OCI-LY7 (cell line): ENCODE results near the gene GFI1. TPM values are rescaled to one million over a fixed set of nuclear protein-coding genes. Genes with fewer than 3 reads are reported as not detected.

Source experiments
- BruUV-seq: library from RNA; stranded (reverse); fragments of 400-500 nt; replicated peaks from 2 replicates; lab custom pipeline; 2021; lab: Mats Ljungman, UMichigan
- CTCF ChIA-PET: fragments of 300-600 bp; sonication (Branson Sonifier 250); formaldehyde crosslinking; loops from one replicate; lab custom pipeline; 2022; ENCODE audit warnings: antibody characterized with exemption; ENCODE audit not compliant: unreplicated experiment; lab: Charles Lee
- POLR2A ChIA-PET: fragments of 300-600 bp; sonication (Branson Sonifier 250); formaldehyde crosslinking; loops from one replicate; lab custom pipeline; 2022; ENCODE audit warnings: antibody characterized with exemption; lab: Charles Lee
- DNase-seq: peaks from one replicate; pipeline ENCODE4 v3.0.0-alpha.2; 2015; ENCODE audit warnings: low spot score
- H2AFZ ChIP-seq: fragments of 200-600 bp; sonication (generic), shearing (Covaris generic); 2 replicates; pipeline ENCODE4 v1.6.1; 2014; ENCODE audit warnings: mild to moderate bottlenecking, antibody characterized with exemption, low read length, moderate library complexity
- H3K27ac ChIP-seq: fragments of 200-600 bp; sonication (generic); 2 replicates; pipeline ENCODE4 v1.5.1; 2014; ENCODE audit warnings: mixed run types, low read depth, mild to moderate bottlenecking, moderate library complexity, low read length, inconsistent platforms; ENCODE audit not compliant: poor library complexity, severe bottlenecking
- H3K36me3 ChIP-seq: fragments of 200-600 bp; sonication (generic); 2 replicates; pipeline ENCODE4 v1.6.1; 2014; ENCODE audit warnings: mild to moderate bottlenecking, antibody characterized with exemption, low read length, moderate library complexity, mixed read lengths; ENCODE audit not compliant: insufficient read depth
- H3K4me1 ChIP-seq: fragments of 200-600 bp; sonication (generic); 2 replicates; pipeline ENCODE4 v1.5.1; 2014; ENCODE audit warnings: mild to moderate bottlenecking, low read length; ENCODE audit not compliant: insufficient read depth, poor library complexity, severe bottlenecking
- H3K4me2 ChIP-seq: fragments of 200-600 bp; sonication (generic); 2 replicates; pipeline ENCODE4 v1.6.1; 2014; ENCODE audit warnings: mild to moderate bottlenecking, low read length
- H3K4me3 ChIP-seq: fragments of 200-600 bp; sonication (generic); 2 replicates; pipeline ENCODE4 v1.5.1; 2014; ENCODE audit warnings: mild to moderate bottlenecking, low read depth, low read length; ENCODE audit not compliant: poor library complexity, severe bottlenecking
- H3K79me2 ChIP-seq: fragments of 200-600 bp; sonication (generic); 2 replicates; pipeline ENCODE4 v1.6.1; 2016; ENCODE audit warnings: low read depth, mild to moderate bottlenecking, low read length, moderate library complexity, mixed read lengths; ENCODE audit not compliant: insufficient read depth
- H3K9me2 ChIP-seq: fragments of 200-600 bp; sonication (generic); 2 replicates; pipeline ENCODE4 v1.6.1; 2016; ENCODE audit warnings: mild to moderate bottlenecking, low read length, mixed read lengths; ENCODE audit not compliant: insufficient read depth
- H3K9me3 ChIP-seq: fragments of 200-600 bp; sonication (generic); 2 replicates; pipeline ENCODE4 v1.6.1; 2014; ENCODE audit warnings: mild to moderate bottlenecking, mixed run types, low read length, mixed read lengths
- H4K20me1 ChIP-seq: fragments of 200-600 bp; sonication (generic); 2 replicates; pipeline ENCODE4 v1.6.1; 2014; ENCODE audit warnings: mild to moderate bottlenecking, antibody characterized with exemption, low read length, moderate library complexity, mixed read lengths; ENCODE audit not compliant: insufficient read depth
- CTCF ChIP-seq: fragments of 200-600 bp; sonication (generic); conservative IDR thresholded peaks from 2 replicates; pipeline ENCODE4 v1.5.1; 2014; ENCODE audit warnings: mild to moderate bottlenecking, antibody characterized with exemption, low read length, moderate library complexity, mixed read lengths
- EZH2phosphoT487 ChIP-seq: fragments of 200-600 bp; sonication (generic); IDR thresholded peaks from 2 replicates; pipeline ENCODE4 v1.6.1; 2018; ENCODE audit warnings: low read depth, borderline replicate concordance, mild to moderate bottlenecking, mixed run types, antibody characterized with exemption, low read length, moderate library complexity, mixed read lengths
- intact Hi-C: fragments of 100-400 bp; cut with micrococcal nuclease; formaldehyde crosslinking; loops from one replicate; pipeline ENCODE4 v1.10.0; 2022; ENCODE audit not compliant: unreplicated experiment
- total RNA-seq, 2 experiments: library from RNA; depleted of rRNA in 1 of 2; stranded (reverse); fragments of >200 nt in 1 of 2; shearing (Covaris generic) in 1 of 2; gene quantifications; 2 replicates each; pipeline ENCODE4 v1.2.3, GENCODE V29; 2014 to 2022

GFI1 gene
- total RNA-seq, 2 experiments from 2014 or later, result 0.30 to 0.50 TPM

GRCh38 chr1:92465256-92465647 lies 21.5 kb downstream of the GFI1 start:
- intact Hi-C loops, result no loop called here
- CTCF ChIA-PET, result no interaction called here
- DNase-seq, result no peak

GRCh38 chr1:92464588-92465255 lies 22.0 kb downstream of the GFI1 start:
- Histone ChIP-seq H3K27ac (no peak overlapping the region), H2AFZ (no peak overlapping the region), H3K9me3 (no peaks in the 10 kb centered on the region), H3K4me2 (no peak overlapping the region), H3K9me2 (no peaks in the 10 kb centered on the region), H3K4me3 (no peak overlapping the region), H3K36me3 (no peaks in the 10 kb centered on the region), H4K20me1 (no peaks in the 10 kb centered on the region), H3K4me1 (no peaks in the 10 kb centered on the region), H3K79me2 (no peaks in the 10 kb centered on the region)
- no peak for TF ChIP-seq CTCF
- TF ChIP-seq EZH2phosphoT487, result no peak
- ChIA-PET POLR2A (interaction anchor here (0.6 kb wide), 1 partner anchor 636 kb away, joined by 4 read pairs; no protein-coding TSS in a partner anchor), CTCF (no interaction called here)
- BruUV-seq, result no TSS peak
- DNase-seq, result no peak
- intact Hi-C loops, result no loop called here

More at GRCh38 chr1:92465256-92465647, 21.5 kb downstream of the GFI1 start:
- Histone ChIP-seq H3K4me1 (no peaks in the 10 kb centered on the region), H2AFZ (no peak overlapping the region), H3K4me2 (no peak overlapping the region), H3K4me3 (no peak overlapping the region), H4K20me1 (no peaks in the 10 kb centered on the region), H3K9me3 (no peaks in the 10 kb centered on the region), H3K36me3 (no peaks in the 10 kb centered on the region), H3K27ac (no peak overlapping the region), H3K79me2 (no peaks in the 10 kb centered on the region), H3K9me2 (no peaks in the 10 kb centered on the region)
- TF ChIP-seq CTCF (no peak), EZH2phosphoT487 (no peak)
- POLR2A ChIA-PET, result interaction anchor here (0.6 kb wide), 2 partner anchors 51 to 636 kb away, joined by 3 to 4 read pairs; no protein-coding TSS in a partner anchor
- BruUV-seq, result no TSS peak
